HG03460 (cell line): Measurements from ENCODE around the gene MEF2D.

Source experiments
- ATAC-seq: cut with Tn5 transposase; IDR thresholded peaks from one replicate; pipeline ENCODE4 v1.9.1; 2021; ENCODE audit not compliant: unreplicated experiment

The MEF2D gene

GRCh38 chr1:156502391-156502893 lies 1.9 kb upstream of the MEF2D start:
- ATAC-seq: no peak

- peak; percentile 48 for ATAC-seq
Measured at GRCh38 chr1:156500793-156501506, 375 bp upstream of the MEF2D start.

GRCh38 chr1:156499842-156500542 lies 583 bp downstream of the MEF2D start:
- no peak for ATAC-seq

- no peak for ATAC-seq
Measured at GRCh38 chr1:156499194-156499841, 1.3 kb downstream of the MEF2D start.

- no peak for ATAC-seq
Measured at GRCh38 chr1:156498432-156499193, 2.0 kb downstream of the MEF2D start.

- ATAC-seq: no peak
Measured at GRCh38 chr1:156497743-156498431, 2.7 kb downstream of the MEF2D start.

GRCh38 chr1:156497078-156497742 lies 3.4 kb downstream of the MEF2D start:
- no peak for ATAC-seq

GRCh38 chr1:156496211-156496761 lies 4.3 kb downstream of the MEF2D start:
- no peak for ATAC-seq

GRCh38 chr1:156495401-156496140 lies 5.0 kb downstream of the MEF2D start:
- ATAC-seq: no peak

GRCh38 chr1:156494309-156494895 lies 6.2 kb downstream of the MEF2D start:
- no peak for ATAC-seq

- ATAC-seq: no peak
Measured at GRCh38 chr1:156493742-156494141, 6.8 kb downstream of the MEF2D start.

- ATAC-seq: no peak
Measured at GRCh38 chr1:156493154-156493631, 7.4 kb downstream of the MEF2D start.

GRCh38 chr1:156492591-156493080 lies 7.9 kb downstream of the MEF2D start:
- ATAC-seq: no peak

GRCh38 chr1:156492013-156492590 lies 8.5 kb downstream of the MEF2D start:
- no peak for ATAC-seq

GRCh38 chr1:156491151-156491949 lies 9.2 kb downstream of the MEF2D start:
- no peak for ATAC-seq

GRCh38 chr1:156490401-156491032 lies 10.1 kb downstream of the MEF2D start:
- ATAC-seq: no peak

- ATAC-seq: no peak
Measured at GRCh38 chr1:156489935-156490293, 10.7 kb downstream of the MEF2D start.
